Activated naive CD4-positive, alpha-beta T cell treated with anti-CD3 and anti-CD28 coated beads, Interleukin-2, amount 50 U/mL, for 24 hours (primary cell): Measurements from ENCODE around the gene LOXL3.

Source experiments
- H3K27ac Mint-ChIP-seq: one replicate; pipeline ENCODE4 v1.8.0; 2021; ENCODE audit warnings: mild to moderate bottlenecking, mixed read lengths
- H3K27me3 Mint-ChIP-seq: one replicate; pipeline ENCODE4 v1.8.0; 2021; ENCODE audit warnings: mixed read lengths
- H3K36me3 Mint-ChIP-seq: one replicate; pipeline ENCODE4 v1.8.0; 2021; ENCODE audit warnings: mixed read lengths
- H3K4me1 Mint-ChIP-seq: one replicate; pipeline ENCODE4 v1.8.0; 2021; ENCODE audit warnings: mixed read lengths
- H3K4me3 Mint-ChIP-seq: one replicate; pipeline ENCODE4 v1.8.0; 2021; ENCODE audit warnings: mild to moderate bottlenecking, mixed read lengths
- H3K9me3 Mint-ChIP-seq: one replicate; pipeline ENCODE4 v1.8.0; 2021; ENCODE audit warnings: mixed read lengths

The LOXL3 gene

GRCh38 chr2:74511104-74511989 lies 42.4 kb downstream of the LOXL3 start:
- Mint-ChIP-seq H3K36me3 (peaks cover 5% of the 10 kb centered on the region), H3K9me3 (no peaks in the 10 kb centered on the region), H3K27me3 (peaks cover 36% of the 10 kb centered on the region), H3K4me1 (peaks cover 31% of the 10 kb centered on the region), H3K27ac (no peak overlapping the region), H3K4me3 (no peak overlapping the region)

DNA sequence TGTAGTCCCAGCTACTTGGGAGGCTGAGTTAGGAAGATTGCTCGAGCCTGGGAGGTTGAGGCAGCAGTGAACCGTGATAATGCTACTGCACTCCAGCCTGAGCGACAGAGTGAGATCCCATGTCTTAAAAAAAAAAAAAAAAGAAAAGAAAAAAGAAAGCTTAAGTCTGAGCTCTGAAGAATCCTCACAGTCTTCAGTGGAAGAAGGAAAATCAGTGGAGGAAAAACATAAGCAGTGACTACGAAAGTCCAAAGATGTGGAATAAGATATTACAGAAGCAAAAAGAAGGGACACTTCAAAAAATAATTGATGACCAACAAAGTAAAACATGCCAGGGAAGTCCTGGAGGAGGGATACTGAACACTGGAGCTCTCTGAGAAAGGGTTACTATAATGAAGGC lies 43.5 kb downstream of the LOXL3 start:
- peaks cover 26% of the 10 kb centered on the region for H3K4me1 Mint-ChIP-seq
- H3K36me3 Mint-ChIP-seq = peaks cover 6% of the 10 kb centered on the region
- H3K9me3 Mint-ChIP-seq = no peaks in the 10 kb centered on the region
- H3K4me3 Mint-ChIP-seq = no peak overlapping the region
- H3K27me3 Mint-ChIP-seq = peaks cover 33% of the 10 kb centered on the region
- no peak overlapping the region for H3K27ac Mint-ChIP-seq

GRCh38 chr2:74507926-74508520 lies 45.7 kb downstream of the LOXL3 start:
- Mint-ChIP-seq H3K27ac (peak overlapping the region; percentile 97), H3K36me3 (peaks cover 18% of the 10 kb centered on the region), H3K9me3 (no peaks in the 10 kb centered on the region), H3K4me1 (peaks cover 39% of the 10 kb centered on the region), H3K27me3 (peaks cover 36% of the 10 kb centered on the region), H3K4me3 (peak overlapping the region; percentile 94)

- peaks cover 18% of the 10 kb centered on the region for H3K36me3 Mint-ChIP-seq
- H3K27ac Mint-ChIP-seq = peak within 1 kb of the TSS; percentile 97
- H3K9me3 Mint-ChIP-seq = no peaks in the 10 kb centered on the region
- peaks cover 44% of the 10 kb centered on the region for H3K4me1 Mint-ChIP-seq
- peak within 1 kb of the TSS; percentile 94 for H3K4me3 Mint-ChIP-seq
- peaks cover 36% of the 10 kb centered on the region for H3K27me3 Mint-ChIP-seq
These were observed 46.4 kb downstream of the LOXL3 start, which contains the start of gene PCGF1 for GRCh38 chr2:74507145-74507925. Gene PCGF1 (minus strand): TSS chr2:74507695. CDS start chr2:74507668, 27 bp downstream.

- peaks cover 18% of the 10 kb centered on the region for H3K36me3 Mint-ChIP-seq
- H3K9me3 Mint-ChIP-seq = no peaks in the 10 kb centered on the region
- no peak overlapping the region for H3K27ac Mint-ChIP-seq
- peak overlapping the region; percentile 23 for H3K4me3 Mint-ChIP-seq
- peaks cover 51% of the 10 kb centered on the region for H3K4me1 Mint-ChIP-seq
- peaks cover 38% of the 10 kb centered on the region for H3K27me3 Mint-ChIP-seq
These were observed 48.1 kb downstream of the LOXL3 start for GRCh38 chr2:74505448-74506246.

GRCh38 chr2:74504591-74504990 lies 49.2 kb downstream of the LOXL3 start:
- Mint-ChIP-seq H3K4me3 (peak overlapping the region; percentile 23), H3K27me3 (peaks cover 37% of the 10 kb centered on the region), H3K9me3 (no peaks in the 10 kb centered on the region), H3K4me1 (peaks cover 51% of the 10 kb centered on the region), H3K27ac (peak overlapping the region; percentile 43), H3K36me3 (peaks cover 18% of the 10 kb centered on the region)

DNA sequence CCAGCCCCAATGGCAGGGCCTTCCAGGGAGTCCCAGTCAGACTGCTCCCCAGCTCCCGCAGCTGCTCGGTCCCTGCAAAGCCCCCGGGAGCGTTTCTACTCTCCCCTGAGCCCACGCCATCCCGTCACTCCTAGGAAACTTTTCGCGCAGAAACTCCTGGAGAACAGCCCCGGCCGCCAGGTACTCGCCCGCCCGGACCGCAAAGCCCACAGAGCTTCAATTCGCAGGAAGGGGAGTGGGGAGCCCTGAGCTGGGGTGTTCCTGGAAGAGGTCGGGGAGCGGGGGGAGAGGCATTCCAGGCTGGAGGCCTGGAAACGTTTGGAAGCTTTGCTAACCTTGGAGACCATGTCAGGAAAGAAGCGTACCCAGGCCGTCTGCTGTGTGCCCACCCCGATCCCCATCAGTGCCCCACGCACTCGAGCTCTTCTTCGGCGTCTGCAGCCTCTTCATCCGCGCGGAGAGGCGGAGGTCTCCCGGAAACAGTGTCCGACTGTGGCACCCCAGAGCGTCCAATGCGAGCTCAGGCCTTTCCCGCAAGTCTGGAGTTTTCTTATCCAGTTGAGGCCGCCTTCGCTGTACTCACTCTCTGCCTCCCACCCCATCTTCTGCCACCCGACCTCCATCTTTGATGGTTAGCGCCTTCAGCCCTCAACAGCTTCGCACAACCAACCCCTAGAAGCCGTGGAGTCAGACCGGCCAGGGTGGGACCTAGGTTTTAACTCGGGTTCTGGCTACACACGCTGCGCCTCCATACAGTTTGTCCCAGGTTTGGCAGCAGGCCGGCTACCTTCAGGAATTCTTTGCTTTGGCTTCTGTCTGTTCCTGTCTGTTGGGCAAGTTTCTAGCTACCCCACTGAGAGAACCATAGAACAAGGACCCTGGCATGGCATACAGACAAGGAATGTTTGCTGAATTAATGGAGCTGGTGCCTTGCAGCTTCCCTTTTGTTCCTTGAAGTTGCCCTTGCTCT lies 50.0 kb downstream of the LOXL3 start:
- H3K36me3 Mint-ChIP-seq = peaks cover 18% of the 10 kb centered on the region
- peak overlapping the region; percentile 73 for H3K4me3 Mint-ChIP-seq
- H3K27me3 Mint-ChIP-seq = peaks cover 41% of the 10 kb centered on the region
- H3K4me1 Mint-ChIP-seq = peaks cover 57% of the 10 kb centered on the region
- H3K9me3 Mint-ChIP-seq = no peaks in the 10 kb centered on the region
- no peak overlapping the region for H3K27ac Mint-ChIP-seq

- Mint-ChIP-seq H3K27me3 (peaks cover 45% of the 10 kb centered on the region), H3K4me1 (peaks cover 57% of the 10 kb centered on the region)
These were observed 50.8 kb downstream of the LOXL3 start for GRCh38 chr2:74502720-74503505.

DNA sequence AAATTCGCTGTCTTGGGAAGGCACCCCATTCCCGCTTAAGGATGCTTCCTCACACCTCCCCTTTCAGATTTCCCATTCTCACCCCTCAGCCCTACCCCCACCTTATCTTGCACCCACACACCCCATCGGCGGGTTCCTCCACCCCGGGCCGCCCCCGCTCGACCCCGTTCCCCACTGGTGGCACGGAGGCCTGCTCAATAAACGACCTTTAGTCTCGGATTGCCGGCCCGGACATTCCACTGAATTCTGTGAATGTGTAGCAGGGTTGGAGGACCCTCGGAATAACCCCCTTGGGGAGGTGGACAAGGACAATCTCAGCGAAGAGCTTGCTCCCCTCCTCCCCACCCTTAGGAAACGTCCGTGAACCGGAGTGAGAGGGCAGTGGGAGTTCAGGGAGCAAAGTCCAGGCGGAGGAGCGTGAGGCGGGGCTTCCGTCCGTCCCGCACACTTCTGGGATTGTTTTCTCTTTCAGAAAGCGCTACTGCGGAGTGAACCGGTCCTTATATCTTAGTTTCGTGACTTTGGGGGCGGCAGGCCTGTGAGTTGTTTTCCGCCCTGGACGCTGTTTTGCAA lies 51.5 kb downstream of the LOXL3 start:
- peak overlapping the region; percentile 73 for H3K4me3 Mint-ChIP-seq
- H3K27ac Mint-ChIP-seq = peak overlapping the region; percentile 35
- H3K27me3 Mint-ChIP-seq = peaks cover 47% of the 10 kb centered on the region
- H3K36me3 Mint-ChIP-seq = peaks cover 18% of the 10 kb centered on the region
- H3K4me1 Mint-ChIP-seq = peaks cover 58% of the 10 kb centered on the region
- no peaks in the 10 kb centered on the region for H3K9me3 Mint-ChIP-seq

More at GRCh38 chr2:74502720-74503505, 50.8 kb downstream of the LOXL3 start:
- Mint-ChIP-seq H3K9me3 (no peaks in the 10 kb centered on the region), H3K36me3 (peaks cover 18% of the 10 kb centered on the region), H3K27ac (no peak overlapping the region), H3K4me3 (peak overlapping the region; percentile 73)

DNA sequence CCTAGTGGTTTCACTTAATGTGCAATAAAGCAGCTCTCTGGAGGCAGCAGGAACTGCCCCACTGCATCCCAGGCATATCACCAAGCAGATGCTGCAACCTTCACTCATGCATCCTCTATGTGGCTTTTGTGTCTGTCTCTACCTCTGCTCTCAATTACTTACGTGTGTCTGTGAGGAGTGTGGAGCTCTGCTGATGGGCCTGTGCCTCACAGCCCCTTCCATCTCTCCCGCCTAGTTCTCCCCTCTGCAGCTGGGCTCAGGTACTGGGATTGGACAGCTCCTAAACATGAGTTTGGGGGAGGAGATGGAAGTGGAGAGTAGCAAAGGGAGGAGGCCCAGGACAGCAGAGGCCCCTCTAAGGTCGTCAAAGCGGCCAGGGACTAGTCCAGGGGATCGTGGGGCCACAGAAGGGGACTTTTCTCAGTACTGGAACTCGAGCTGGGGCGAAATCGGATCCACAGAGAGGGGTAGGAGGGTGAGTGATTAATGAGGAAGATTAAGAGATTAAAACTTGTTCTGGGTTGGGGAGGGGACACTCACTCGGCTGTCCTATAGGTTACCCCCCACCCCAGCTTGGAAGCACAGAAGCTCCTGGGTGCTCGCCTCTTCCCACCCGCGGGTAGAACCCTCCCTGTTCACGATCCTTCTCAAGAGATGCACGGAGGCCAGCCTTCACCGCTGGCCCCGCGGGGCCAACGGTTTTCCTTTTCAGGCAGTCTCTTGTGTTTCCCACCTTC lies 52.2 kb downstream of the LOXL3 start:
- Mint-ChIP-seq H3K27me3 (peaks cover 44% of the 10 kb centered on the region), H3K4me1 (peaks cover 51% of the 10 kb centered on the region), H3K27ac (no peak overlapping the region), H3K4me3 (peak overlapping the region; percentile 73), H3K9me3 (no peaks in the 10 kb centered on the region), H3K36me3 (peaks cover 14% of the 10 kb centered on the region)

GRCh38 chr2:74500578-74500946 lies 53.2 kb downstream of the LOXL3 start:
- Mint-ChIP-seq H3K27ac (no peak overlapping the region), H3K4me1 (peaks cover 49% of the 10 kb centered on the region), H3K27me3 (peaks cover 43% of the 10 kb centered on the region), H3K4me3 (no peak overlapping the region), H3K36me3 (peaks cover 13% of the 10 kb centered on the region), H3K9me3 (no peaks in the 10 kb centered on the region)

GRCh38 chr2:74499940-74500577 lies 53.7 kb downstream of the LOXL3 start:
- peaks cover 9% of the 10 kb centered on the region for H3K36me3 Mint-ChIP-seq
- H3K27me3 Mint-ChIP-seq = peaks cover 41% of the 10 kb centered on the region
- no peak overlapping the region for H3K27ac Mint-ChIP-seq
- peaks cover 49% of the 10 kb centered on the region for H3K4me1 Mint-ChIP-seq
- peak overlapping the region; percentile 4 for H3K4me3 Mint-ChIP-seq
- no peaks in the 10 kb centered on the region for H3K9me3 Mint-ChIP-seq
